Neural progenitor cell (in vitro differentiated cells): ENCODE data around the gene AMFR. TPM values are rescaled to one million over a fixed set of nuclear protein-coding genes. Genes with fewer than 3 reads are reported as not detected.

Experiments used
- DNase-seq: peaks from one replicate; pipeline ENCODE4 v3.0.0-alpha.2; 2016; ENCODE audit warnings: low spot score
- H2AFZ ChIP-seq: fragments of 200-600 bp; sonication (generic); replicated peaks from 2 replicates; pipeline ENCODE4 v1.6.1; 2016; ENCODE audit warnings: antibody characterized with exemption
- H3F3A ChIP-seq: fragments of 200-600 bp; sonication (generic); 2 replicates; pipeline ENCODE4 v1.6.1; 2016; ENCODE audit warnings: antibody characterized with exemption, low read depth
- H3K27ac ChIP-seq: fragments of 200-600 bp; sonication (generic); 2 replicates; pipeline ENCODE4 v1.5.1; 2016; ENCODE audit warnings: mild to moderate bottlenecking
- H3K27me3 ChIP-seq: fragments of 200-600 bp; sonication (generic); 2 replicates; pipeline ENCODE4 v1.6.1; 2016; ENCODE audit warnings: mild to moderate bottlenecking, moderate library complexity
- H3K36me3 ChIP-seq: fragments of 200-600 bp; sonication (generic); 2 replicates; pipeline ENCODE4 v1.5.1; 2016
- H3K4me1 ChIP-seq: fragments of 200-600 bp; sonication (generic); 2 replicates; pipeline ENCODE4 v1.6.1; 2016; ENCODE audit warnings: mixed run types
- H3K4me2 ChIP-seq: fragments of 200-600 bp; sonication (generic); 2 replicates; pipeline ENCODE4 v1.6.1; 2016
- H3K4me3 ChIP-seq: fragments of 200-600 bp; sonication (generic); 2 replicates; pipeline ENCODE4 v1.5.1; 2016
- H3K79me2 ChIP-seq: fragments of 200-600 bp; sonication (generic); 2 replicates; pipeline ENCODE4 v1.6.1; 2016; ENCODE audit warnings: low read depth
- H3K9ac ChIP-seq: fragments of 200-600 bp; sonication (generic); 2 replicates; pipeline ENCODE4 v1.6.1; 2016
- H3K9me3 ChIP-seq: fragments of 200-600 bp; sonication (generic); 2 replicates; pipeline ENCODE4 v1.5.1; 2016; ENCODE audit warnings: low read depth
- H4K20me1 ChIP-seq: fragments of 200-600 bp; sonication (generic); 2 replicates; pipeline ENCODE4 v1.6.1; 2016; ENCODE audit warnings: low read depth
- H3K27ac Mint-ChIP-seq: 3 replicates; pipeline ENCODE4 v1.8.0; 2021; ENCODE audit warnings: mixed read lengths
- H3K27me3 Mint-ChIP-seq: 2 replicates; pipeline ENCODE4 v1.8.0; 2022; ENCODE audit warnings: low read depth, mild to moderate bottlenecking, inconsistent platforms, moderate library complexity, mixed read lengths; ENCODE audit not compliant: insufficient read depth
- H3K36me3 Mint-ChIP-seq: 3 replicates; pipeline ENCODE4 v1.8.0; 2021; ENCODE audit warnings: mixed read lengths
- H3K4me1 Mint-ChIP-seq: 3 replicates; pipeline ENCODE4 v1.8.0; 2021; ENCODE audit warnings: mixed read lengths
- H3K4me3 Mint-ChIP-seq: 3 replicates; pipeline ENCODE4 v1.8.0; 2021; ENCODE audit warnings: mild to moderate bottlenecking, moderate library complexity, mixed read lengths
- H3K9me3 Mint-ChIP-seq: 3 replicates; pipeline ENCODE4 v1.8.0; 2020; ENCODE audit warnings: mixed read lengths
- CTCF ChIP-seq: fragments of 200-600 bp; sonication (generic); IDR thresholded peaks from 2 replicates; pipeline ENCODE4 v1.5.1; 2017; ENCODE audit warnings: antibody characterized with exemption, mild to moderate bottlenecking
- EZH2 ChIP-seq: fragments of 200-600 bp; sonication (generic); IDR thresholded peaks from 2 replicates; pipeline ENCODE4 v1.6.1; 2017; ENCODE audit warnings: antibody characterized with exemption, mild to moderate bottlenecking, moderate library complexity
- EZH2phosphoT487 ChIP-seq: fragments of 200-600 bp; sonication (generic); IDR thresholded peaks from 2 replicates; pipeline ENCODE4 v1.6.1; 2017; ENCODE audit warnings: antibody characterized with exemption
- total RNA-seq: library from RNA; depleted of rRNA; stranded (reverse); fragments of >200 nt; gene quantifications from 2 replicates; pipeline ENCODE4 v1.2.3, GENCODE V29; 2015; ENCODE audit warnings: low replicate concordance

The AMFR gene
- total RNA-seq, 1 donor from 2014 or later = 38.7 TPM

GRCh38 chr16:56414366-56414765 is 11.0 kb downstream of the AMFR start:
- no peak overlapping the region for H3K4me3 Mint-ChIP-seq
- Histone ChIP-seq H3K4me1 (peaks cover 8% of the 10 kb centered on the region), H3F3A (peaks cover 6% of the 10 kb centered on the region), H3K27ac (no peak overlapping the region), H4K20me1 (peaks cover 19% of the 10 kb centered on the region), H3K36me3 (no peaks in the 10 kb centered on the region), H2AFZ (no peak overlapping the region), H3K27me3 (no peaks in the 10 kb centered on the region), H3K9me3 (no peaks in the 10 kb centered on the region), H3K4me3 (no peak overlapping the region), H3K4me2 (no peak overlapping the region), H3K9ac (no peak overlapping the region), H3K79me2 (peaks cover 38% of the 10 kb centered on the region)
- no peak overlapping the region for H3K27ac Mint-ChIP-seq
- TF ChIP-seq EZH2phosphoT487 (no peak), CTCF (no peak), EZH2 (no peak)
- H3K9me3 Mint-ChIP-seq = no peaks in the 10 kb centered on the region
- DNase-seq = no peak
- peaks cover 2% of the 10 kb centered on the region for H3K27me3 Mint-ChIP-seq
- peaks cover 7% of the 10 kb centered on the region for H3K4me1 Mint-ChIP-seq
- peaks cover 20% of the 10 kb centered on the region for H3K36me3 Mint-ChIP-seq

- TF ChIP-seq CTCF (no peak), EZH2 (no peak), EZH2phosphoT487 (no peak)
- DNase-seq = no peak
- Histone ChIP-seq H3K9me3 (no peaks in the 10 kb centered on the region), H3K4me3 (no peak overlapping the region), H3K9ac (no peak overlapping the region), H3K79me2 (peaks cover 29% of the 10 kb centered on the region), H3K4me2 (no peak overlapping the region), H3K4me1 (peaks cover 8% of the 10 kb centered on the region), H3K27me3 (no peaks in the 10 kb centered on the region), H3K36me3 (no peaks in the 10 kb centered on the region), H2AFZ (no peak overlapping the region), H3K27ac (no peak overlapping the region), H3F3A (peaks cover 6% of the 10 kb centered on the region), H4K20me1 (peaks cover 19% of the 10 kb centered on the region)
- peaks cover 2% of the 10 kb centered on the region for H3K27me3 Mint-ChIP-seq
- H3K4me3 Mint-ChIP-seq = no peak overlapping the region
- H3K4me1 Mint-ChIP-seq = peaks cover 7% of the 10 kb centered on the region
- no peaks in the 10 kb centered on the region for H3K9me3 Mint-ChIP-seq
- H3K27ac Mint-ChIP-seq = no peak overlapping the region
- peaks cover 27% of the 10 kb centered on the region for H3K36me3 Mint-ChIP-seq
Observed at GRCh38 chr16:56413381-56413780, 12.0 kb downstream of the AMFR start.

GRCh38 chr16:56411624-56412023 is 13.7 kb downstream of the AMFR start:
- H3K4me3 Mint-ChIP-seq = no peak overlapping the region
- no peaks in the 10 kb centered on the region for H3K9me3 Mint-ChIP-seq
- Histone ChIP-seq H3K36me3 (no peaks in the 10 kb centered on the region), H3K4me3 (no peak overlapping the region), H2AFZ (no peak overlapping the region), H3K4me2 (no peak overlapping the region), H3K27me3 (no peaks in the 10 kb centered on the region), H3K4me1 (peaks cover 8% of the 10 kb centered on the region), H3K27ac (no peak overlapping the region), H3K9me3 (no peaks in the 10 kb centered on the region), H3K79me2 (peaks cover 12% of the 10 kb centered on the region), H4K20me1 (peaks cover 19% of the 10 kb centered on the region), H3K9ac (no peak overlapping the region), H3F3A (peaks cover 6% of the 10 kb centered on the region)
- peaks cover 7% of the 10 kb centered on the region for H3K4me1 Mint-ChIP-seq
- H3K27me3 Mint-ChIP-seq = peaks cover 2% of the 10 kb centered on the region
- DNase-seq = no peak
- H3K36me3 Mint-ChIP-seq = peaks cover 30% of the 10 kb centered on the region
- no peak overlapping the region for H3K27ac Mint-ChIP-seq
- TF ChIP-seq EZH2phosphoT487 = no peak
- TF ChIP-seq EZH2 = no peak
- no peak for TF ChIP-seq CTCF
